RWPE1 (cell line): ENCODE measurements around the gene CEP44.
"Not testable (repeated sequence)": the region's sequence is repeated elsewhere in the genome, so short reads cannot be mapped to it uniquely, and the experiment has no call there.

Source experiments
- CTCF ChIA-PET: fragments of 350-600 bp; sonication (Branson Sonifier 250); formaldehyde crosslinking; extraction: SDS; loops from one replicate; lab custom pipeline; 2021; lab: Yijun Ruan, JAX
- POLR2A ChIA-PET: fragments of 400-600 bp; formaldehyde crosslinking; extraction: SDS; loops from one replicate; lab custom pipeline; 2020; ENCODE audit warnings: antibody characterized with exemption; ENCODE audit not compliant: low non-redundant PET; lab: Yijun Ruan, JAX
- DNase-seq: peaks from one replicate; pipeline ENCODE4 v3.0.0; 2012; ENCODE audit warnings: low spot score
- H3K27ac ChIP-seq: fragments of 450-650 bp; 2 replicates; pipeline ENCODE4 v1.5.1; 2017
- CTCF ChIP-seq: fragments of 450-650 bp; conservative IDR thresholded peaks from 2 replicates; pipeline ENCODE4 v1.5.1; 2017; ENCODE audit warnings: low read depth, mild to moderate bottlenecking

The CEP44 gene

GRCh38 chr4:174377613-174378012, 93.9 kb downstream of the CEP44 start:
- CTCF ChIA-PET: interaction anchor here (1.1 kb wide), 1 partner anchor 255 kb away, joined by 3 read pairs; no protein-coding TSS in a partner anchor
- no peak for DNase-seq
- TF ChIP-seq CTCF: no peak
- POLR2A ChIA-PET: no interaction called here
- no peak overlapping the region for H3K27ac ChIP-seq

GRCh38 chr4:174378951-174379350, 95.2 kb downstream of the CEP44 start:
- no peak overlapping the region for H3K27ac ChIP-seq
- no peak for TF ChIP-seq CTCF
- DNase-seq: no peak
- ChIA-PET POLR2A (no interaction called here), CTCF (interaction anchor here (0.8 kb wide), 1 partner anchor 11 kb away, joined by 3 read pairs; no protein-coding TSS in a partner anchor)

GRCh38 chr4:174380206-174380605, 96.5 kb downstream of the CEP44 start:
- H3K27ac ChIP-seq, CTCF ChIA-PET, DNase-seq, POLR2A ChIA-PET: not testable (repeated sequence)

GRCh38 chr4:174380699-174381439, 97.2 kb downstream of the CEP44 start:
- no peak overlapping the region for H3K27ac ChIP-seq
- DNase-seq: no peak
- TF ChIP-seq CTCF: no peak
- CTCF ChIA-PET: no interaction called here
- POLR2A ChIA-PET: no interaction called here

GRCh38 chr4:174381440-174381800, 97.7 kb downstream of the CEP44 start:
- CTCF ChIA-PET: no interaction called here
- no peak for TF ChIP-seq CTCF
- DNase-seq: no peak
- POLR2A ChIA-PET: no interaction called here
- no peak overlapping the region for H3K27ac ChIP-seq
